Naive thymus-derived CD4-positive, alpha-beta T cell (primary cell): ENCODE data around the gene FSIP1. TPM values are rescaled to one million over a fixed set of nuclear protein-coding genes. Genes with fewer than 3 reads are reported as not detected.

ENCODE experiments used
- ATAC-seq: fragments of 150-1000 bp; cut with Tn5 transposase; 2 replicates; pipeline ENCODE4 v1.10.0; 2021; ENCODE audit warnings: mild to moderate bottlenecking, moderate library complexity
- CTCF ChIA-PET: fragments of 350-600 bp; sonication (Branson Sonifier 250); formaldehyde crosslinking; loops from one replicate; lab custom pipeline; 2021; ENCODE audit warnings: antibody characterized with exemption; lab: Charles Lee
- POLR2A ChIA-PET: fragments of 350-600 bp; sonication (Branson Sonifier 250); formaldehyde crosslinking; loops from one replicate; lab custom pipeline; 2021; ENCODE audit warnings: antibody characterized with exemption, inconsistent platforms; lab: Charles Lee
- DNase-seq, 9 donors: peaks; one replicate each; pipeline versions ENCODE4 v3.0.0 to v3.0.0-alpha.2; 2020 to 2022; ENCODE audit warnings: mixed read lengths in 1 of 9
- H3K27ac ChIP-seq: one replicate; pipeline ENCODE4 v1.7.0; 2013; ENCODE audit warnings: mild to moderate bottlenecking, low read depth, low read length, moderate library complexity
- H3K27me3 ChIP-seq, 2 donors: one replicate each; pipeline ENCODE4 v1.7.0; 2013; ENCODE audit warnings: low read length in 2 of 2, mild to moderate bottlenecking in 2 of 2, moderate library complexity in 2 of 2; ENCODE audit not compliant: control insufficient read depth in 2 of 2, insufficient read depth in 2 of 2
- H3K36me3 ChIP-seq, 3 experiments: 1 replicate in 2 of 3; 2 replicates in 1 of 3; pipeline ENCODE4 v1.7.0; 2013; ENCODE audit warnings: low read length in 3 of 3, mild to moderate bottlenecking in 3 of 3, moderate library complexity in 1 of 3; ENCODE audit not compliant: insufficient read depth in 3 of 3, control insufficient read depth in 2 of 3
- H3K4me1 ChIP-seq, 2 donors: one replicate each; pipeline ENCODE4 v1.7.0; 2013; ENCODE audit warnings: low read length in 2 of 2, mild to moderate bottlenecking in 2 of 2, moderate library complexity in 1 of 2; ENCODE audit not compliant: control insufficient read depth in 2 of 2, insufficient read depth in 2 of 2
- H3K4me3 ChIP-seq: 2 replicates; pipeline ENCODE4 v1.7.0; 2013; ENCODE audit warnings: mild to moderate bottlenecking, low read length
- H3K9me3 ChIP-seq, 3 experiments: 1 replicate in 2 of 3; 2 replicates in 1 of 3; pipeline ENCODE4 v1.7.0; 2013; ENCODE audit warnings: low read length in 3 of 3; ENCODE audit not compliant: control insufficient read depth in 2 of 3
- H3K27ac Mint-ChIP-seq, 9 donors: one replicate each; pipeline ENCODE4 v1.8.0; 2020 to 2022; ENCODE audit warnings: mixed read lengths in 9 of 9, mild to moderate bottlenecking in 8 of 9, moderate library complexity in 5 of 9, inconsistent platforms in 2 of 9
- H3K27me3 Mint-ChIP-seq, 5 donors: one replicate each; pipeline ENCODE4 v1.8.0; 2021 to 2022; ENCODE audit warnings: mixed read lengths in 5 of 5, mild to moderate bottlenecking in 1 of 5
- H3K36me3 Mint-ChIP-seq, 5 donors: one replicate each; pipeline ENCODE4 v1.8.0; 2020 to 2022; ENCODE audit warnings: mixed read lengths in 5 of 5, mild to moderate bottlenecking in 3 of 5, inconsistent platforms in 1 of 5
- H3K4me1 Mint-ChIP-seq, 7 donors: one replicate each; pipeline ENCODE4 v1.8.0; 2020 to 2022; ENCODE audit warnings: mixed read lengths in 7 of 7, mild to moderate bottlenecking in 3 of 7, inconsistent platforms in 1 of 7
- H3K4me3 Mint-ChIP-seq, 10 donors: one replicate each; pipeline ENCODE4 v1.8.0; 2020 to 2022; ENCODE audit warnings: mild to moderate bottlenecking in 10 of 10, mixed read lengths in 10 of 10, moderate library complexity in 6 of 10, inconsistent platforms in 2 of 10
- H3K9me3 Mint-ChIP-seq, 11 donors: one replicate each; pipeline ENCODE4 v1.8.0; 2020 to 2022; ENCODE audit warnings: mixed read lengths in 11 of 11, mild to moderate bottlenecking in 4 of 11, inconsistent platforms in 1 of 11, moderate library complexity in 1 of 11
- intact Hi-C, 2 donors: fragments of 100-400 bp; cut with micrococcal nuclease; formaldehyde crosslinking; loops; one replicate each; pipeline ENCODE4 v1.15.1; 2023
- polyA plus RNA-seq, 2 donors: library from polyadenylated mRNA; unstranded; fragments of 300-500 nt; fragmentation: Illumina TruSeq; gene quantifications; one replicate each; pipeline ENCODE4 v1.2.3, GENCODE V29; 2021
- total RNA-seq, 6 experiments: library from RNA in 5 of 6; stranded (reverse) in 5 of 6; gene quantifications; 1 replicate in 5 of 6; 2 replicates in 1 of 6; pipeline ENCODE4 v1.2.3 and lab custom pipeline; 2021 to 2026

The FSIP1 gene
- total and polyA plus RNA-seq, 7 experiments from 2014 or later, result 0.14 to 0.51 (median 0.26) TPM; not detected in 1

GRCh38 chr15:39685367-39685766, 97.3 kb downstream of the FSIP1 start:
- Mint-ChIP-seq H3K4me1 (peaks cover 0 to 3% (median 0%) of the 10 kb centered on the region in 7 donors), H3K4me3 (no peak overlapping the region), H3K27ac (no peak overlapping the region), H3K27me3 (peaks cover 0 to 15% (median 0%) of the 10 kb centered on the region in 5 donors), H3K36me3 (no peaks in the 10 kb centered on the region), H3K9me3 (no peaks in the 10 kb centered on the region)
- H3K27ac ChIP-seq, result no peak overlapping the region
- DNase-seq (no peak), ATAC-seq (no peak)
- H3K9me3 ChIP-seq, result no peaks in the 10 kb centered on the region
- H3K4me1 ChIP-seq, result no peaks in the 10 kb centered on the region
- POLR2A ChIA-PET, result no interaction called here
- H3K27me3 ChIP-seq, result no peaks in the 10 kb centered on the region
- no peak overlapping the region for H3K4me3 ChIP-seq
- H3K36me3 ChIP-seq, result no peaks in the 10 kb centered on the region
- intact Hi-C loops, result loop anchor here (5.0 to 10.0 kb wide), 5 partner anchors 103 to 737 kb away; partner anchors contain the start of gene THBS1 (in 1 of the 2)
- CTCF ChIA-PET, result interaction anchor here (1.0 to 2.0 kb wide), 2 partner anchors 69 to 72 kb away, joined by 3 to 10 read pairs; no protein-coding TSS in a partner anchor

- no peaks in the 10 kb centered on the region for H3K4me1 ChIP-seq
- intact Hi-C loops, result loop anchor here in 1 of 2 donors (10.0 kb wide), 1 partner anchor 361 kb away; no protein-coding TSS in a partner anchor
- no peak overlapping the region for H3K27ac Mint-ChIP-seq
- no peaks in the 10 kb centered on the region for H3K36me3 ChIP-seq
- H3K27me3 ChIP-seq, result no peaks in the 10 kb centered on the region
- H3K36me3 Mint-ChIP-seq, result no peaks in the 10 kb centered on the region
- no peak for ATAC-seq
- no peak for DNase-seq
- H3K9me3 ChIP-seq, result no peaks in the 10 kb centered on the region
- H3K4me3 Mint-ChIP-seq, result no peak overlapping the region
- CTCF ChIA-PET, result interaction anchor here (0.6 kb wide), 1 partner anchor 582 kb away, joined by 4 read pairs; no protein-coding TSS in a partner anchor
- POLR2A ChIA-PET, result no interaction called here
- H3K27me3 Mint-ChIP-seq, result peaks cover 0 to 15% (median 0%) of the 10 kb centered on the region in 5 donors
- H3K27ac ChIP-seq, result no peak overlapping the region
- H3K4me3 ChIP-seq, result no peak overlapping the region
- H3K4me1 Mint-ChIP-seq, result peaks cover 0 to 3% (median 0%) of the 10 kb centered on the region in 7 donors
- H3K9me3 Mint-ChIP-seq, result no peaks in the 10 kb centered on the region
These were observed 98.4 kb downstream of the FSIP1 start for GRCh38 chr15:39684233-39684632.

- H3K27me3 ChIP-seq, result no peaks in the 10 kb centered on the region
- POLR2A ChIA-PET, result no interaction called here
- H3K27ac ChIP-seq, result no peak overlapping the region
- Mint-ChIP-seq H3K4me1 (peaks cover 0 to 3% (median 0%) of the 10 kb centered on the region in 7 donors), H3K27ac (no peak overlapping the region), H3K9me3 (no peaks in the 10 kb centered on the region), H3K27me3 (peaks cover 0 to 15% (median 0%) of the 10 kb centered on the region in 5 donors), H3K4me3 (no peak overlapping the region), H3K36me3 (no peaks in the 10 kb centered on the region)
- H3K4me3 ChIP-seq, result no peak overlapping the region
- H3K4me1 ChIP-seq, result no peaks in the 10 kb centered on the region
- no peak for ATAC-seq
- H3K9me3 ChIP-seq, result no peaks in the 10 kb centered on the region
- intact Hi-C loops, result loop anchor here in 1 of 2 donors (10.0 kb wide), 1 partner anchor 362 kb away; no protein-coding TSS in a partner anchor
- DNase-seq, result no peak
- no peaks in the 10 kb centered on the region for H3K36me3 ChIP-seq
- CTCF ChIA-PET, result interaction anchor here (2.0 kb wide), 1 partner anchor 75 kb away, joined by 8 read pairs; no protein-coding TSS in a partner anchor
These were observed 100.3 kb downstream of the FSIP1 start for GRCh38 chr15:39682366-39682765.

GRCh38 chr15:39680868-39681267, 101.8 kb downstream of the FSIP1 start:
- Histone ChIP-seq H3K27ac (no peak overlapping the region), H3K4me1 (no peaks in the 10 kb centered on the region), H3K9me3 (no peaks in the 10 kb centered on the region), H3K27me3 (no peaks in the 10 kb centered on the region), H3K4me3 (no peak overlapping the region), H3K36me3 (no peaks in the 10 kb centered on the region)
- H3K4me3 Mint-ChIP-seq, result no peak overlapping the region
- no peaks in the 10 kb centered on the region for H3K36me3 Mint-ChIP-seq
- no peaks in the 10 kb centered on the region for H3K9me3 Mint-ChIP-seq
- CTCF ChIA-PET, result interaction anchor here (2.0 kb wide), 1 partner anchor 76 kb away, joined by 8 read pairs; no protein-coding TSS in a partner anchor
- peaks cover 0 to 3% (median 0%) of the 10 kb centered on the region in 7 donors for H3K4me1 Mint-ChIP-seq
- ATAC-seq, result no peak
- peaks cover 0 to 15% (median 0%) of the 10 kb centered on the region in 5 donors for H3K27me3 Mint-ChIP-seq
- DNase-seq, result no peak
- POLR2A ChIA-PET, result no interaction called here
- intact Hi-C loops, result loop anchor here in 1 of 2 donors (10.0 kb wide), 1 partner anchor 364 kb away; no protein-coding TSS in a partner anchor
- H3K27ac Mint-ChIP-seq, result no peak overlapping the region

DNA sequence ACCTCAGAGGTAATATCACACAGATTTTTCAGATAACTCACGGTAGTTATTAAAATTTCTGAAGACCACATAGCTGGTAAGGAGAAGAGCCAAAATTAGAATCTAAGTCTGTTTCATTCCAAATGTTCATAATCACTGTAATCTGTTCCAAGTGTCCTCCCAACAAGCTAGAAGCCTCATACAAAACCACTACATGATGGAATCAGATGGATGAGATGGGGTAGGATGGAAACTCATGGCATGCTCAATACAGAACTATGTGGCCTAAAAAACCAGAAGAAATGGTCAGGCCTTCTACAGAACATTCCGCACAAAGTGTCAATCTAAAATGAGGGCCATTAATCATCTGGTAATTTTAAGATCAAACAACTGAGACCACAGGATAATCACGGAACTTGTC, 110.0 kb downstream of the FSIP1 start:
- POLR2A ChIA-PET, result no interaction called here
- H3K27ac ChIP-seq, result no peak overlapping the region
- Mint-ChIP-seq H3K27me3 (peaks cover 0 to 27% (median 0%) of the 10 kb centered on the region in 5 donors), H3K27ac (no peak overlapping the region), H3K36me3 (no peaks in the 10 kb centered on the region), H3K9me3 (no peaks in the 10 kb centered on the region), H3K4me3 (no peak overlapping the region), H3K4me1 (peaks cover 0 to 4% (median 0%) of the 10 kb centered on the region in 7 donors)
- ATAC-seq, result no peak
- CTCF ChIA-PET, result interaction anchor here (0.6 to 1.4 kb wide), 2 partner anchors 14 to 854 kb away, joined by 3 read pairs; no protein-coding TSS in a partner anchor
- no peak overlapping the region for H3K4me3 ChIP-seq
- no peak for DNase-seq
- H3K27me3 ChIP-seq, result no peaks in the 10 kb centered on the region
- no peaks in the 10 kb centered on the region for H3K9me3 ChIP-seq
- no peaks in the 10 kb centered on the region for H3K36me3 ChIP-seq
- intact Hi-C loops, result no loop called here
- H3K4me1 ChIP-seq, result no peaks in the 10 kb centered on the region

GRCh38 chr15:39672184-39672583, 110.5 kb downstream of the FSIP1 start:
- DNase-seq, result no peak
- ATAC-seq, result no peak
- ChIA-PET POLR2A (no interaction called here), CTCF (interaction anchor here (1.4 kb wide), 1 partner anchor 15 kb away, joined by 3 read pairs; no protein-coding TSS in a partner anchor)
- no peak overlapping the region for H3K27ac Mint-ChIP-seq
- intact Hi-C loops, result no loop called here
- H3K9me3 Mint-ChIP-seq, result no peaks in the 10 kb centered on the region
- no peaks in the 10 kb centered on the region for H3K36me3 Mint-ChIP-seq
- peaks cover 0 to 4% (median 0%) of the 10 kb centered on the region in 7 donors for H3K4me1 Mint-ChIP-seq
- no peaks in the 10 kb centered on the region for H3K4me1 ChIP-seq
- no peaks in the 10 kb centered on the region for H3K9me3 ChIP-seq
- no peak overlapping the region for H3K4me3 ChIP-seq
- H3K27ac ChIP-seq, result no peak overlapping the region
- no peaks in the 10 kb centered on the region for H3K36me3 ChIP-seq
- peaks cover 0 to 27% (median 0%) of the 10 kb centered on the region in 5 donors for H3K27me3 Mint-ChIP-seq
- no peak overlapping the region for H3K4me3 Mint-ChIP-seq
- H3K27me3 ChIP-seq, result no peaks in the 10 kb centered on the region
